HCT116 (cell line): ENCODE measurements around the gene HILPDA.

ENCODE experiments used
- CTCF ChIP-seq, 3 experiments: fragments of 200-600 bp in 1 of 3; sonication (generic) in 1 of 3; IDR thresholded peaks in 2 of 3; conservative IDR thresholded peaks in 1 of 3; 2 replicates each; pipeline ENCODE4 v1.5.1; 2012 to 2017; ENCODE audit warnings: low read depth in 2 of 3, low read length in 2 of 3, antibody characterized with exemption in 1 of 3, borderline replicate concordance in 1 of 3, control low read depth in 1 of 3, mild to moderate bottlenecking in 1 of 3, mixed read lengths in 1 of 3, mixed run types in 1 of 3, moderate library complexity in 1 of 3; ENCODE audit not compliant: insufficient read depth in 1 of 3
- EZH2 ChIP-seq: fragments of 200-600 bp; sonication (generic); IDR thresholded peaks from 2 replicates; pipeline ENCODE4 v1.6.1; 2017; ENCODE audit warnings: antibody characterized with exemption, mixed run types
- ZBTB33 ChIP-seq: IDR thresholded peaks from 2 replicates; pipeline ENCODE4 v1.6.1; 2011; ENCODE audit warnings: mild to moderate bottlenecking, low read length, moderate library complexity; ENCODE audit not compliant: insufficient replicate concordance; ENCODE audit errors: extremely low read depth

GRCh38 chr7:128419257-128419656 is 36.4 kb upstream of the HILPDA start:
- TF ChIP-seq CTCF (IDR thresholded peaks at IDR 0.05 in 2 of 3, conservative IDR thresholded peaks at IDR 0.05 in 1 of 3; ENCODE audit: borderline replicate concordance in 1 of 3, insufficient read depth in 1 of 3, low read depth in 2 of 3, low read length in 2 of 3) (no peak), ZBTB33 (no peak), EZH2 (no peak)
